ENCODE data around the gene RAB37. TPM values are rescaled to one million over a fixed set of nuclear protein-coding genes. Genes with fewer than 3 reads are reported as not detected.
A peak's percentile ranks its signal among the peaks of the same experiment; 100 is the strongest.

The RAB37 gene, protein sequence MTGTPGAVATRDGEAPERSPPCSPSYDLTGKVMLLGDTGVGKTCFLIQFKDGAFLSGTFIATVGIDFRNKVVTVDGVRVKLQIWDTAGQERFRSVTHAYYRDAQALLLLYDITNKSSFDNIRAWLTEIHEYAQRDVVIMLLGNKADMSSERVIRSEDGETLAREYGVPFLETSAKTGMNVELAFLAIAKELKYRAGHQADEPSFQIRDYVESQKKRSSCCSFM
- total RNA-seq, result 79.7 TPM

DNA sequence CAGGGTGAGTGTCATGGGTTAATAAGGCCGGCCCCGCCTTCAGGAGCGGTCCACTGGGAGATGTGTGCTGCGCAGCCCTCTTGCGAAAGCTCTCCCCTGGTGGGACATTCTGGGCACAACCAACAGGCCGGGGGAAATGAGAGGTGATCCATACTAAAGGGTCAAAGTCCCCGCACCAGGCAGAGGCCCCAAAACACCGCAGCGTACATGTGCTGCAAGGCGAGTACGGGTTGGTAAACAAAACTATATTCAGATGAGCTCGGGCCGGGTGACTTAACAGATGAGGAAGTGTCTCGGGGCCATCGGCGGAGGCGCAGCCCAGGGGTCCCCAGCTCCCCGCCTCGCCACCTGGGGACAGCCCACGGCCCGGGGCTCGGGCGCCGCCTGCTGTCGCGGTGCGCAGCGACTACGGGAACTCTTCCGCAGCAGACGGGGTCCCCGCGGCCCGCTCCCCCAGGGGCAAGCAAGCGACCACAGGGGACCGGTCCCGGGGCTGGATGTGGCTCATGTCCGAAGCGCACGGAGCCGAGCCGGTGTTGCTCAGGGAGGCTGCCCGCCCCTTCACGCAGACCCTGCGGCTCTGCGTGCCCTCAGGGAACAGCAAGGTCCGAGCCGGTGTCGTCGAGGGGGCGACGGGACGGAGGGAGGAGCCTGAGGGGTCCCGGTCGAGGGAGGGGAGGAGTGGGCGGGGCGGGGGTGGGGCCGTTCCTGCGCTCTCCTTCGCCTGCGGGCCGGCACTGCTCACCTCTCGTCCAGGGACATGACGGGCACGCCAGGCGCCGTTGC lies at the start of gene RAB37:
RAB37 (plus strand) TSS at position 744 of the 786 bp plus-strand sequence; CDS start at position 761, 17 bp downstream.
- peak in 2 of 3 donors; percentile 91 to 94 for DNase-seq (ENCODE audit: low read depth in 2 of 3, low spot score in 2 of 3)

DNA sequence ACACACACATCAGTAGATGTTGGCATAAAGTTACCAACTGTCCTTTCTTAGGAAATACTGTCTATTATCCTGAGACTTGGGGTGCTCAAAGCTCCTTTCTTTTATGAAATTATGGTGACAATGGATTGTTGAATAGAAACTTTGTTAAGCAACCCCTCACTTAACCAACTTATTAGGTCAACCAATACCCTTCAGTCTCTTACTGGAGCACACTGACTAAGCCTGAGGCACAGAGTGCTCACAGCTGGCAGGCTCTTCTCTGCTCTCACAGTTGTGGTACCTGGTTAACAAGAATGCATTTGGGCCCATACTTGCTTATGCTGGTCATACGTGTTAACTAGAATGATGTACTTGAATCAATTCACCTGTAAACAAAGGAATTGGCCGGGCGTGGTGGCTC lies 49.2 kb upstream of the RAB37 start:
- no peak for DNase-seq (ENCODE audit: low read depth in 2 of 3, low spot score in 2 of 3)

DNA sequence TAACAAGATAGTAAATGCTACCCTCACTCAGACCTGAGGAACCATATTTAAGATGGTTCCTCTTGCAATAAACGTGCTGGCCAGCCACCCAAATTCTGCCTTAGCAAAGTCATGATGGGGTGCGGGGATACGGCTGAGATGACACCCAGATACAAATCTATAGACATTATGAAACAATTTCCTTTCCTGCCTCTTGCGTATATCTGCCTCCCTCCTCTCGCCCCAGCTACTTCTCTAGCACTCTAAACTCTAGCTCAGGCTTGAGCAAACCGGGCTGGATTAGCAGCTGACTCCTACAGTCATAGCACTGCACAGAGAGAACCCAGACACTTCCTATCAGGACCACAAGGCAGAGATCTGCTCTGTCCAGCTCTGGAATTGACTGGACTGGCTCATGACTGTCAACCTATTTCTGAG lies 46.6 kb upstream of the RAB37 start:
- DNase-seq (ENCODE audit: low read depth in 2 of 3, low spot score in 2 of 3), result peak in 2 of 3 donors; percentile 33 to 60

DNA sequence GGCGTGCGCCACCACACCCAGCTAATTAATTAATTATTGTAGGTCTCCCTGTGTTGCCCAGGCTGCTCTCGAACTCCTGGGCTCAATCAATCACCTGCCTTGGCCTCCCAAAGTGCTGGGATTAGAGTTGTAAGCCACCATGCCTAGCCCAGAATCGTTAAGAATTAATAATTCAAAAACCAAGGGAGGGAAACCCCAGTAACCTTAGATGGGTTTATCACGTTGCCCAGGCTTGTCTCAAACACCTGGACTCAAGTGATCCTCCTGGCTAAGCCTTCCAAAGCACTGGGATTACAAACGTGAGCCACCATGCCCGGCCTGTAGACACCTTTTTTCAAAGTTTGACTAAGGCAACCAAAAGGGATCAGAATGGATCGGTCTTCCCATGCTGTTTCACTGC lies 45.9 kb upstream of the RAB37 start:
- DNase-seq (ENCODE audit: low read depth in 2 of 3, low spot score in 2 of 3), result no peak

DNA sequence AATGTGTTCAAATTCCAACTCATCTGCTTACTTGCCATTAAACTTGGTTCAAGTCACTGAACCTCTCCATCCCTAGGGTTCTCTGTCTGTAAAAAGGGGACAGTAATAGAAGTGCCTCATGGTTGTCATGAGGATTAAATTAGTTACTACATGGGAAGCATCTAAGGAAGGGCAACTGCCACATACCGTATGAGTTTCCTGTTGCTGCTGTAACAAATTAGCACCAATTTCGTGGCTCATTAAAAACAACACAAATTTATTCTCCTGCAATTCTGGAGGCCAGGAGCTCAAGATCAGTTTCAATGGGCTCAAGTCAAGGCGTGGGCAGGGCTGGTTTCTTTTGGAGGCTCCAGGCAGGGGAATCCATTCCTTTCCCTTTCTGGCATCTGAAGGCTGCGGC lies 43.0 kb upstream of the RAB37 start:
- no peak for DNase-seq (ENCODE audit: low read depth in 2 of 3, low spot score in 2 of 3)

DNA sequence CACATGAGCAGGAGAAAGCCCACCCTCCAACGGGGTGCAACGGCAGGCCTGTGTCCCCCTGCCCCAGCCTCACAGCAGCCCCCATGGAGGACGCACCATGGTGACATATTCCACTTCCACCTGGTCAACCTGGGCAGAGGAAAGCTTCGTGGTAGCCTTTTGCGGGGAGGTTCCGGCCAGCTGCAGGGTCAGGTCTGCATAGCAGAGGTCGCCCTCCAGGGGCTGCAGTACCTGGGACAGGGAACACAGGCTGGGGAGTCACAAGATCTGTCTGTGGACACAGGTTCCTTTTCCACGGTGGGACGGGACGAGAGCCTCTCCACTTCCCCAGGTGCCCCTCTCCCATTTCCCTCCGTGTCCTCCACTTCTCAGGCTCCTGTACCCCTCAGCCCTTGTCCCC lies 41.4 kb upstream of the RAB37 start:
- DNase-seq (ENCODE audit: low read depth in 2 of 3, low spot score in 2 of 3), result no peak

DNA sequence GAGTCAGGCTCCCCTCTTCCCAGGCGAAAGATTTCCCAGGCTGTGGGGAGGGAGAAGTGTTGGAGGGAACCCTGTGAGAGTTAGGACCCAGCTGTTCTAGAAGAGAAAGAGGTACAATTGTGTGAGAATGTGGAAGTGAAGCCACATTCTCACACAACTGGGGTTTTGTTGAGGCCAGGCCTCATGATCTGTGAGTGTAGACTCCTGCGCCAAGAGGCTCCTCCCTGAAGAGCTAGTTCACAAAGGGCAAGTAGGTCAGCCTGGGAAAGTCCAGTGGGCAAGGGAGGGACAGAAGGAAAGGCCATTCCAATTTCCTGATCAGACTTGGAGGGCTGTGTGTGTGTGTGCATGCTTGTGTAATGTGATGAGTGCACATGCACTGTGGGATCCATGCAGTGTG lies 39.5 kb upstream of the RAB37 start:
- DNase-seq (ENCODE audit: low read depth in 2 of 3, low spot score in 2 of 3), result no peak

DNA sequence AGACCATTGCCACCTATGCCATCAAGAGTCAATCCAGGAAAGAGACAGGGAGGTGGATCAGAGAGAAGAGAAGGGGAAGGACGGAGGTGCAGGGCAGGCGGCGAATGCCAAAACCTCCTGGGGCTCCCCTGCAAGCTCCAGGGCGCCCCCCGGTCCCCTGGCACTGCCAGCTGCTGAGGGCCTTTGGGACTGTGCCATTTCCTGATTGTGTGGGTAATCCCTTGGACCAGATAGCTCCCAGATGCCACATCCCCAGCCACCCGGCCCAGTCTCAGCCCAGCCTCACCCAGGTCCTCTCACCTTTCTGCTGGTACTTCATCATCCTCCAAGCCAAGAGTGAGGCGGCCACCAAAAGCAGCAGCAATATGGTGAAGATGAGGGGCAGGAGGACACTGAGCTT lies 39.0 kb upstream of the RAB37 start:
- no peak for DNase-seq (ENCODE audit: low read depth in 2 of 3, low spot score in 2 of 3)

DNA sequence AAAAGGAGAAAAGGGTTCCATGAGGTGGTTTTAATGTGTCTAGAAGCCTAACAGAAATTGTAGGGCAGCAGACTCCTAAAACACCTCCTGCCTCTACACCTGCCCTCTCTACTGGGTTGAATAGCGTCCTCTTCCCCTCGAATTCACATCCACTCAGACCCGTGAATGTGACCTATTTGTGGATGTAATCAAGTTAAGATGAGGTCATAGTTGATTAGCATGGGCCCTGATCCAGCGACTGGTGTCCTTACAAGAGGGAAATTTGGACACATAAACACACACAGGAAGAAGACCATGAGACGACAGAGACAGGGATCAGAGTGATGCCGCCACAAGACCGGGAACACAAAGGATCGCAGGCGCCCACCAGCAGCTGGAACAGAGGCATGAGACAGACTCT lies 37.8 kb upstream of the RAB37 start:
- DNase-seq (ENCODE audit: low read depth in 2 of 3, low spot score in 2 of 3), result no peak

DNA sequence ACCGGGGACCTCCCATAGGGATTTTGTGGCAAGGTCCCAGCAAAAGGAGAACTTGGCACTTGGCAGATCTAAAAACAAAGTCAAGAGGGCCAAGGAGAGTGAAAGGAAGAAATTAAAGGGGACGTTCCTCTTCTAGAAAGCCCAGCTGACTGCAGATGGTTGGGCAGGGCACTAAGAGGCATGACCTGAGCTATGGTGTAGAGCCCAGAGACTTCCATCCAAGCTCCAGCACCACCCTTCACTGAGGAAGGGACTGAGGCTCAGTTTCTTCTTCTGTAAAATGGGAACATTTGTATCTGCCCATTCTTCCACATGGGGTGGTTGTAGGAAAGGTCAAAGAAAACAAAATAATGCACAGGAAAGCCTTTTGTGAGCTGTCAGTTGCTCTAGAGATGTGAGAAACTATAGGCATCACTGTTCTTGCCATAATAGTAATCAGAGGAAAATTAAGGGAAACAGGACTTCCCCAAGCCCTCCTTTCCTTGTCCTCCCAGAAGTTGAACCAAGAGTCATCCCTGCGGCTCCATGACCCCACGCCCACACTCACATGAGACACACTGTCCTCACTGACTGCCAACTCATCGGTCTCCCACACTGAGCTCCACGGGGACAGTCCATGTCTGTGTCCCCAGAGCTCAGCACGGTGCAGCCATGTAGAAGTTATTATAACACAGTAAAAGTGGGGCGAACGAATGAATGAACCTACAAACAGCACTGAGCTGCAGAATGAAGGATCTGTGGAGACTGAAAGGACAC lies 34.8 kb upstream of the RAB37 start:
- DNase-seq (ENCODE audit: low read depth in 2 of 3, low spot score in 2 of 3), result no peak

DNA sequence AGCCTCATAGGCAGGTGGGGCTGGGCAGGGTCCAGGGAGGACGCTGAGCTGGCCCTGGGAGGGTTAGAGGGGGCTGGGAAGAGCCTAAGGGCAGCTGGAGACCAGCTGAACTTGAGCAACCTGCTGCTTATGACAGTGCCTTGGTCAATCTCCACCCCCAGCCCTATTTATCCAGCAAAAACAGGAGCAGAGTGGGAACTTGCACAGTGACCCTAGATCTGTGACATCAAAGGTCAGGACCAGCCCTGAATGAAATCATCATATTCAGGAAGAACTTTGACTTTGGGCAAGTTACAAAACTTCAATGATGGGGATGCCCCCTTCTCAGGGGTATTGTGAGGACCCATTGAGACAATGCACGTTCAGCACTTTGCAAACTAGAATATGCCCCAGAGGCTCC lies 33.7 kb upstream of the RAB37 start:
- no peak for DNase-seq (ENCODE audit: low read depth in 2 of 3, low spot score in 2 of 3)

DNA sequence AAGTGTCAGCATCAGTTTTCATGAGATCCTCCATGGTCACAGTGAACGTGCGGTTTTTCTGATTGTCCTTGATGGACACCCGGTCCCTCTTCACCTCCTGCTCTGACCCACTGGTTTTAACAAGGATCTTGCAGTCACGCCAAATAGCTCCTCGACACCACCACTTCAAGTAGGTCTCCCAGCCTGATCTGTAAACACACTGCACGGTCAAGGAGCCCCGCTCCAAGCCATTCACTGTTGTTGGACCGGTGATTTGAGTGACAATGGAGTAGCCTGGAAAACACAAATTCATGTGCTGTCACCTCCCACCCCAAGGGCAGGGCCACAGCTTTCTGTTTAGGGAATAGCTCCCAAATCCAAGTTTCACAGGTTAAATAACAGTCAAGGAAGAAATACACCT lies 32.5 kb upstream of the RAB37 start:
- DNase-seq (ENCODE audit: low read depth in 2 of 3, low spot score in 2 of 3), result no peak

DNA sequence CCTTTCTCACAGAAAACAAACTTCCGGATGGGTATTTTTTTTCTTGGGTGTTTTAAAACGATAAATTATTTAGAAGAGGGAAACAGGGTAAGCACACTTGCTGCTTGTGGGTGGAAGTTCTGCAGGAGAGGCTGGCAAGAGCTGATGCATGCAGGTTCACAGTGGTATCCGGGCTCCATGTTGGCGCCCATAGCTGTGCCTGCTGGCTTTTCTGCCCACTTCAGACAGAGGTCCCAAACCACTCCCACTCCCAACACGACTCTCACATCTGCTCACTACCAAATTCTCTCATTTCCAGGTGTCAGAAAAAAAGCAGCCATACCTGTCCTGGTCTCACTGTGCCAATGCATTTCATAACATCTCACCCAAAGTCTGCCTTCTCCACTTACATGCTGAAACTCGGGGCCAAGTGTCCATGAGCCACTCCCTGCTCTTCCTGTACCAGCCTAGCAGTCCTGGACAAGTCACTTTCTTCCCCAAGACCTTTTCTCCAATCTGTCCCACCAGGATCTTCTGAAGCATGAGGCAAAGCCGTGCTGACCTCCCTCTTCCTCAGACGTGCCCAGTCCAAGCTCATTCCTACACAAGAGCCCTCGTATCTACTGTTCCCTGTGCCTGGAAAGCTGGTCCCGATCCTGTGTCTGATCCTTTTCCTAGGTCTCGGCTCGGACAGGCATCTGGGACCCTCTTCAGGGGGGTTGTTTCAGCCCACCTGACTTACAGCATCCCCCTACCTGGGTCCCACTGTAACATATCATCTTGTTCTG lies 25.8 kb upstream of the RAB37 start:
- DNase-seq (ENCODE audit: low read depth in 2 of 3, low spot score in 2 of 3), result peak in 1 of 3 donors; percentile 37

DNA sequence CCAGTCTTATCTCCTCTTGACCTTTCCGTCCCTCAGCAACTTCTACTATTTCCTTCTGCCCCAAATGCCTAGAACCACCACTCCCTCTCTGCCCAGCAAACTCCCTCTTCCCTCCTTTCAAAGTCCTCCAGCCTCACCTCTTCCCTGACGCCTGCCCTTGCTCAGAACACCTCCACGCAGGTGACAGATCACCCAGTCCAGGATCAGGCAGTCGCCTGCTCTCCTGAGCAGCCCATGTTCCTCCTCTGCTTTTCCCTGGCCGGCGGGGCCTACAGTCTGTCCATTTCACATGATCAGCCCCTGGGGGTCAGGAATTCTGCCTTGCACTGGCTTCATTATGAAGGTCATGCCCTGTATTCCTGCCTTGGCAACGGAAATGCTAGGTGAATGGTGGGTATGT lies 24.8 kb upstream of the RAB37 start:
- DNase-seq (ENCODE audit: low read depth in 2 of 3, low spot score in 2 of 3), result no peak

DNA sequence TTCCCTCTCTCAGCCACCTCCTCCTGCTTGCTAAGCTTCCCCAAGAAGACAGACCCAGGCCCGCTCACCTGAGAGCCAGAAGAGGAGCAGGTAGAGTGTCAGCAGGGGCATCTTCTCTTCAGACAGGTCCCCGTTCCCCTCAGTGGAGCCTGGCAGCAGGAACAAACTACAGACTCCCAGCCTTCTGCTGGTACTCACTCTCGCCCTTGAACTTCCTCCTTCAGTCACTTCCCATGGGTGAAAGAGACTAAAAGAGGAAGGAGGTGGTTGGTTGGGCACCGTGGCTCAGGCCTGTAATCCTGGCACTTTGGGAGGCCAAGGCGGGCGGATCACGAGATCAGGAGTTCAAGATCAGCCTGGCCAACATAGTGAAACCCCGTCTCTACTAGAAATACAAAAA lies 24.3 kb upstream of the RAB37 start, which contains the start of gene CD300LF:
CD300LF (minus strand) TSS at position 168 of the 400 bp plus-strand sequence; CDS start at position 111, 57 bp downstream.
- DNase-seq (ENCODE audit: low read depth in 2 of 3, low spot score in 2 of 3), result peak in 2 of 3 donors; percentile 59 to 82

DNA sequence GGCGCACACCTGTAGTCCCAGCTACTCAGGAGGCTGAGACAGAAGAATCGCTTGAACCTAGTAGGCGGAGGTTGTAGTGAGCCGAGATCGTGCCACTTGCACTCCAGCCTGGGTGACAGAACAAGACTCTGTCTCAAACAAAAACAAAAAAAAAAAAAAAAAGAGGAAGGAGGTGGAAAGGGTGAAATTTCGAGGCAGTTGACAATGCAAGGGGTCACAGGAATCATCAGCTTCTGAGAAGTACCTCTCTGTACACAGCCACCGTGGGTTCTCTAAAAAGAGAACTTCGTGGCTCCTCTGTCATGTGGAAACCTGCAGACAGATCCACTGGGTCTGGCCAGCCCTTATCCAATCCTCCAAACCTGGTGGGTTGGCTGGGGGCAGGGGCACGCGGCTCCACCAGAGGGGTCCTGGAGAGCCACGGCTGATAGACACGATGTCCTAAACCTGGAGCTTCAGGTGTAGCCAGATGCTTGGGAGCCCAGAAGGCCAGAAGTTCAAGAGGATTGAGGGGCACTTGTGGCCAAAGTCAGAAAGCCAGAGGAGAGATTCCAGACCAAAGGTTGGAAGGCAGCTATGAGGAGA lies 23.8 kb upstream of the RAB37 start:
- peak in 2 of 3 donors; percentile 24 to 60 for DNase-seq (ENCODE audit: low read depth in 2 of 3, low spot score in 2 of 3)

DNA sequence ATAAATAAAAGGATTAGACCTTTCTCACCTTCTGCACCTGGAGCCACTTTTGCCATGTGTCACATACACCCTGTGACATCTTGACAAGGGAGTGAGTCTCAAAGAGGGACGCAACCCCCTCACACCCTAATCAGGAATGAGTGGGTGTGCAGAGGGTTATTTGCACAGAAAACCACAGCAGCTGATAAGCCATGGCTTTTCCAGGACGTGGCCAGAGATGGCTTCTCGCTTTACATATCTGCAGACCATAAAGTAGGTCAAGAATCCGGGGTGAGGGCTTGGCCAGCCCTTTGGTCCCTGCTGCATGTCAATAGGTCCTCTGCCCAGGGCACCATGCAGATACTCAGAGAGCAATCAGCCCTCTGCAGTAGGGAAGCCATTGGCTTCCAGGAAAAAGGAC lies 21.9 kb upstream of the RAB37 start:
- DNase-seq (ENCODE audit: low read depth in 2 of 3, low spot score in 2 of 3), result no peak

DNA sequence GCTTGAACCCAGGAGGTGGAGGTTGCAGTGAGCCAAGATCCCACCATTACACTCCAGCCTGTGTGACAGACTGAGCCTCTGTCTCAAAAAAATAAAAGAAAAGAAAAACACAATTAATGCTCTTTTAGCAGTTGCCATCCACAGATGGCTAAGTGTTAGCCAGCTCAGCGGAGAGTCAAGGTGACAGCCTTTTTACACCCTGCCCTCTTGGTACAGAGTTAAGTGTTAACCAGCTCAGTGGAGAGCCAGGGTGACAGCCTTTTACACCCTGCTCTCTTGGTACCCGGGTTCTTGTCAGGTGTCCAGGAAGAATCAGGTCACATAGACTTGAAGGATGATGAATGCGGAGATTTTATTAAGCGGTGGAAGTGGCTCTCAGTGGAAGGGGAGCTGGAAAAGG lies 16.6 kb upstream of the RAB37 start:
- DNase-seq (ENCODE audit: low read depth in 2 of 3, low spot score in 2 of 3), result no peak

DNA sequence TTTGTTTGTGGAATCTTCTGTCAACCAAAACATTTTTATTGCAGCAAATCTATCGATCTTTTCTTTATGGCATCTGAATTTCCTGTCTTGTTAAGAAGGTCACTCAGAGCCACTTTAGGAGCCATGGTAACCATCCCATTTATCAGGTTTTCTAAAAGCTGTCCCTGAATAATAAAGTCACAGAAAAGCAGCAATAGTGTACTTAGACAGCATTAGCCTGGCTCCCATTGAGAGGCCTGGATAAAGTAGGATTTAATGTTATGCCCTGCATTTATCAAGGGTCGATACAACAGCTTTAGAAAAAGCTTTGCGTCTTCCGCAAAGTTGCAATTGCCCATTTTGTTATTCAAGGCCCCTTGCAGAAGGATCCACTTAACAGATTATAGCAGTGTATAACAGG lies 14.3 kb upstream of the RAB37 start:
- no peak for DNase-seq (ENCODE audit: low read depth in 2 of 3, low spot score in 2 of 3)

DNA sequence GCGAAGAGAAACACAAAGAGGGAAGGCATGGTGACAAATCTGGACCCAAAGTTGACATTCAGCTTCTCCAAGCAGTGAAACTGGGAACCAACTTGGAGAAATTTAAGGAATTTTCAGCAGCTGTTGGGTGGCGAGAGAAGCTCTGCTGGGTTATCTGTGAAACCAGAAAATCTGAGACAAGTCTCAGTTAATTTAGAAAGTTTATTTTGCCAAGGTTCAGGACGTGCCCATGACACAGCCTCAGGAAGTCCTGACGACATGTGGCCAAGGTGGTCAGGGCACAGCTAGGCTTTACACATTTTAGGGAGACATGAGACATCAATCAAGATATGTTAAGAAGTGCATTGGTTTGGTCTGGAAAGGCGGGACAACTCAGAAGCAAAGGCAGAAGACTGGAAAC lies 13.2 kb upstream of the RAB37 start:
- no peak for DNase-seq (ENCODE audit: low read depth in 2 of 3, low spot score in 2 of 3)
